Kidney epithelial cell (primary cell): ENCODE measurements around the gene WDR27. TPM values are rescaled to one million over a fixed set of nuclear protein-coding genes. Genes with fewer than 3 reads are reported as not detected.
"Not testable (repeated sequence)": the region's sequence is repeated elsewhere in the genome, so short reads cannot be mapped to it uniquely, and the experiment has no call there.

ENCODE experiments used
- DNase-seq: peaks from one replicate; pipeline ENCODE4 v3.0.0-alpha.2; 2010; ENCODE audit warnings: low read depth
- H3K27me3 ChIP-seq: 2 replicates; pipeline ENCODE4 v1.6.0; 2011; ENCODE audit warnings: low read length; ENCODE audit not compliant: control insufficient read depth, insufficient read depth
- H3K36me3 ChIP-seq: 2 replicates; pipeline ENCODE4 v1.5.1; 2011; ENCODE audit warnings: low read length; ENCODE audit not compliant: control insufficient read depth, insufficient read depth
- H3K4me3 ChIP-seq: 2 replicates; pipeline ENCODE4 v1.5.1; 2011; ENCODE audit warnings: low read depth, mild to moderate bottlenecking, control low read depth, low read length
- CTCF ChIP-seq: IDR thresholded peaks from 2 replicates; pipeline ENCODE4 v1.5.1; 2011; ENCODE audit warnings: mild to moderate bottlenecking, moderate library complexity, low read length, control low read depth, inconsistent platforms; ENCODE audit not compliant: insufficient read depth, poor library complexity, severe bottlenecking
- total RNA-seq: library from RNA; depleted of rRNA; stranded (reverse); fragments of >200 nt; gene quantifications from 2 replicates; pipeline ENCODE4 v1.2.3, GENCODE V29; 2015

WDR27 gene
- total RNA-seq, 1 donor from 2014 or later = 27.0 TPM

DNA sequence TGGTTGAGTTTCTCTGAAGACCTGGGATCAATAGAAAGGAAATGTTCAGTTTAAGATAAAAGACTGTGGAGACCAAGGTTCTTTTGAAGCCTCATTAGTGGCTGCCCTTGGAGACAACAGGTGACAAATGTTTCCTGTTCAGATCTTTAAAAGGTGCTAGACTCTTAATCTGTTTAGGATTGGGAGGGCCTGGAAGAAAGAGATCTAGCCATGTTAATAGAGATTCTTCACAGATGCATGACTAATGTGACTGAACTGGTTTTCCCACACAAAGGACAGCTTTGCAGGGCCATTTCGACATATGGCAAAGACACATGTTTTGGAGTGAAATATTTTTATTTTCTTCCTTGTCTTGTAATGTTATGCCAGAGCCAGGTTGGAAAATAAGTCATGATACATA is 82.2 kb downstream of the WDR27 start:
- no peaks in the 10 kb centered on the region for H3K36me3 ChIP-seq
- no peak for DNase-seq
- H3K27me3 ChIP-seq = no peaks in the 10 kb centered on the region
- no peak overlapping the region for H3K4me3 ChIP-seq
- TF ChIP-seq CTCF = no peak

DNA sequence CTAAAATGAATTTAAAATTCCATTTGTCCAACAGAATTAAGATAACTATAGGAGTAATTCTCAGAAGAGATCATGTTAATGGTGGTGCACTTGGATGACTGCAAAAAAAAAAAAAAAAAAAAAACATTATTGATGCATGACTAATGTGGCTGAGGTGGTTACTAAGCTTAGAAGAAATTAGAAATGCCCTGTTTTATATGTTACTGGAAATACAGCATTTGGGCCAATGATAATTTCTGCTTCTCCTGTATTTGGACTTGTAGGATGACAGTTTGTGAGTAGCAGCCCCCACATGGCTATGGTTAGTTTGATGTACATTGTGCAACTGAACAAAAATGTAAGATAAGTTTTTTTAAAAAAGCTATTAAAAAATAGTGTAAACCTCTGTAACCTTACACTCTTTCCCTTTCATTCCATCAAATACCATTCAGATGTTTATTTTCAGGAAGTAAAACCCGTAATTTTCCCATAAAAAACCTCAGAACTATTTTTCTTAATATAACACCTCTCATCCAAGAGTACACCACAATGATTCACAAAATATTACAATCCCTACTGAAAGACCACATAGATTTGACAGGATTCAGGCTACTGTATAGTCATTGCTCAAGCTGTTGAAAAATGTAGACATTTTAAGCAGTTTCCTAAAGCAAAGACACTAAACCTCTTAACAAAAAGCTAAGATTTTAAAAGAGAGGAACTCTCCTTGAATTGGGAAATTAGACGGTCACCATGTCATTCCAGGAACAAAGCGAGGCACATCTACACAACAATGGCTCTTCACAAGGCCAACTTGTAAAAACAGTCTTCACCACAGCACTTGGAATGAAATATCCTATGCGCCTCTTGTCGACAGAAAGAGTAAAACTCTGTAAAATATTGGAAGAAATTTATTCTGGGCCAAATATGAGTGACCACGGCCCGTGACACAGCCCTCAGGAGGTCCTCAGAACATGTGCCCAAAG is 83.0 kb downstream of the WDR27 start:
- Histone ChIP-seq H3K27me3 (no peaks in the 10 kb centered on the region), H3K4me3 (no peak overlapping the region), H3K36me3 (no peaks in the 10 kb centered on the region)
- no peak for TF ChIP-seq CTCF
- no peak for DNase-seq

- TF ChIP-seq CTCF = no peak
- DNase-seq = no peak
- Histone ChIP-seq H3K27me3 (no peaks in the 10 kb centered on the region), H3K36me3 (no peaks in the 10 kb centered on the region), H3K4me3 (no peak overlapping the region)
Measured at GRCh38 chr6:169617562-169617961, 84.3 kb downstream of the WDR27 start.

DNA sequence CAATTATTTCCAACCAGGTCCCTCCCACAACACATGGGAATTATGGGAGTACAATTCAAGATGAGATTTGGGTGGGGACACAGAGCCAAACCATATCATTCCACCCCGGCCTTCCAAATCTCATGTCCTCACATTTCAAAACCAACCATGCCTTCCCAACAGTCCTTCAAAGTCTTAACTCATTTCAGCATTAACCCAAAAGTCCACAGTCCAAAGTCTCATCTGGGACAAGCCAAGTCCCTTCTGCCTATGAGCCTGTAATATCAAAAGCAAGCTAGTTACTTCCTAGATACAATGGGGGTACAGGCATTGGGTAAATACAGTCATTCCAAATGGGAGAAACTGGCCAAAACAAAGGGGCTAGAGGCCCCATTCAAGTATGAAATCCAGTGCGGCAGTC is 93.2 kb downstream of the WDR27 start:
- DNase-seq, H3K27me3 ChIP-seq, H3K36me3 ChIP-seq, H3K4me3 ChIP-seq: not testable (repeated sequence)

- no peak for TF ChIP-seq CTCF
- no peak for DNase-seq
- Histone ChIP-seq H3K27me3 (no peaks in the 10 kb centered on the region), H3K4me3 (no peak overlapping the region), H3K36me3 (no peaks in the 10 kb centered on the region)
Measured at GRCh38 chr6:169604076-169604475, 97.8 kb downstream of the WDR27 start.

DNA sequence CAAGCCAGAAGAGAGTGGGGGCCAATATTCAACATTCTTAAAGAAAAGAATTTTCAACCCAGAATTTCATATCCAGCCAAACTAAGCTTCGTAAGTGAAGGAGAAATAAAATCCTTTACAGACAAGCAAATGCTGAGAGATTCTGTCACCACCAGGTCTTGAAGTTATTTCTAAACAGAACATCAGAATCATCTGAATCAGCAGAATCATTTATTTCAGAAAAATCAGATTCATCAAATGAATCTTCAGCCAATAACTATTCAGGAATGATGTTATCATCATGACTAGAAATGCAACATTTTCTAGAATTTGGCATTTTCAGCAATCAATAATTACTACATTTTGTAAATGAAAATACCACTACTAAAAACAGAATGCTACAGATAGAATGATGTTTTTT is 100.7 kb downstream of the WDR27 start:
- DNase-seq, H3K27me3 ChIP-seq, H3K36me3 ChIP-seq: not testable (repeated sequence)

DNA sequence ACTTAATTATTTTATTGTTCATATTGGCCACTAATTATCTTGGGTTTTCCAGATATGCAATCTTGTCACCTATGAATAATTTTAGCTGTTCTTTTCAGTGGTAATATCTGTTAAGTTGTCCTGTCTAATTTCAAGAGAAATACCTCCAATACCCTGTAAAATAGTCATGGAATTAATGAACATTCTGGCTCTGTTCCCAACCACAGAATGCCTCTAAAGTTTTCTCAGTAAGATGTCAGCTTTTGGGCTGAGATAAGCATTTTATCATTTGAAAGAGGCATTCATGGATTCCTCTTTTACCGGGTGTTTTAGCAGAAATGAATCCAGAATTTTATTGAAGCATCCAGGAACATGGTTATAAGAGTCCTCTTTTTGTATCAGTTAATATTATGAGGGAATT is 109.3 kb downstream of the WDR27 start:
- Histone ChIP-seq H3K36me3 (no peaks in the 10 kb centered on the region), H3K27me3 (no peaks in the 10 kb centered on the region), H3K4me3 (no peak overlapping the region)
- no peak for DNase-seq
- TF ChIP-seq CTCF = no peak

More for the DNA sequence above, 100.7 kb downstream of the WDR27 start:
- not testable (repeated sequence) for H3K4me3 ChIP-seq
